ENCODE measurements around the gene ZNF358.
"Not testable (repeated sequence)": the region's sequence is repeated elsewhere in the genome, so short reads cannot be mapped to it uniquely, and the experiment has no call there.

- TF ChIP-seq CTCF, POLR2A (IDR thresholded peaks at IDR 0.05): not testable (repeated sequence)
Observed at GRCh38 chr19:7538990-7539389, 23.1 kb downstream of the ZNF358 start.

Measured in lower leg skin (tissue), 3 donors.